AG08395 (cell line): ENCODE results near the gene FEV.

Experiments
- DNase-seq: peaks from one replicate; pipeline ENCODE4 v3.0.0; 2012; ENCODE audit warnings: mixed read lengths, low spot score

The FEV gene

GRCh38 chr2:218993345-218994315, 8.6 kb upstream of the FEV start, which contains the start of gene CRYBA2:
Gene CRYBA2 (minus strand): TSS chr2:218993422. CDS start chr2:218993176, 246 bp downstream.
- no peak for DNase-seq

DNA sequence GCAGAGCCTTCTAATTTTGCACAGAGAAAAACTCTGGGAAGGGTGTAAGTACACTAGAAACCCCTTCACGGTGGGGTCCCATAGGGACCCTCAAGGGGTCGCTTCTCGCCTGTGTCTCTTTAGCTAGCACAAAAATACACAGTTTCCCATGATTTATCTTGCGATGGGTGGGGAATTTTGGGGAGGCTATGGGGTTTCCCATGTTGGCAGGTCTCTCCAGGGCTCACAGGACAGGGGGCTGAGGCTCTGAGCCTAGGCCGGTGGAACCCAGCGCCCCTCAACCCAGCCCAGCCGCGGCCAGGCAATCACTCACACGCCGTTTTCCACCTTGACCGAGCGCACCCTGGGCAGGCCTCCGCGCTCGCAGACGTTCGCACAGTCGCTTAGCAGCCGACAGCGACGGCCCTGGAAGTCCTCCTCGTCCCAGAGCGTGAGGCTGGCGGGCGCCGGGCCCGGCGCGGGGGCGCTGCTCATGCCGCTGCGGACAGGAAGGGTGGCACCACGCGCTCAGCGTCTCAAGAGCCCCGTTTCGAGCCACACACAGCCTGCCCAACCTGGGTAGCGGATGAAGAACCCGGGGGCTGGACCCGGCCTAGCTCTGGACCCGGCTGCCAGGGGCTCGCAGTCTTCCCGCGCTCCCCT, 7.8 kb upstream of the FEV start:
- no peak for DNase-seq

DNA sequence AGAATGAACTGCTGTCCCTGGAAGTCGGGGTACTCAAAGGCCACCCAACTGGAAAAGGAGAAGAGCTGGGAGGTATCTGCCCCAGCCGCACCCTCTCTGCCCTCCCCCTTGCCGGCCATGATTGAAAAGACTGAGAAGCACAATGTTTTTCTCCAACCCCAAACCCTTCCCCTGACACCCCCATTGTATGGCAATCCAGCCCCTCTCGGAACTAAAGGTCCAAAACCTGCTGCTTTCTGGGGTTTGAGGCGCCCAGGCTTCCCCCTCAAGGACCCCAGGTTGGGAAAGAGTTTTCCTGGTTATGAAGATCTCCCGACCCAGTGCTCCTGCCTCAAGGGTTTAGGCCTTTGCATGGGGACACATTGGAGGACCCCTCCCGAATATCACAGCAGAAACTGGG, 7.2 kb upstream of the FEV start:
- no peak for DNase-seq

- peak; percentile 65 for DNase-seq
Observed at GRCh38 chr2:218991674-218992168, 6.7 kb upstream of the FEV start.

GRCh38 chr2:218990612-218991011, 5.6 kb upstream of the FEV start:
- no peak for DNase-seq

GRCh38 chr2:218990052-218990451, 5.1 kb upstream of the FEV start:
- DNase-seq, result no peak

GRCh38 chr2:218988650-218989049, 3.7 kb upstream of the FEV start:
- DNase-seq, result no peak

GRCh38 chr2:218988164-218988563, 3.2 kb upstream of the FEV start:
- no peak for DNase-seq

GRCh38 chr2:218986148-218986761, 1.3 kb upstream of the FEV start:
- DNase-seq, result no peak

GRCh38 chr2:218985325-218986091, 524 bp upstream of the FEV start:
- no peak for DNase-seq

- DNase-seq, result no peak
Observed at GRCh38 chr2:218984239-218985020, 554 bp downstream of the FEV start.

DNA sequence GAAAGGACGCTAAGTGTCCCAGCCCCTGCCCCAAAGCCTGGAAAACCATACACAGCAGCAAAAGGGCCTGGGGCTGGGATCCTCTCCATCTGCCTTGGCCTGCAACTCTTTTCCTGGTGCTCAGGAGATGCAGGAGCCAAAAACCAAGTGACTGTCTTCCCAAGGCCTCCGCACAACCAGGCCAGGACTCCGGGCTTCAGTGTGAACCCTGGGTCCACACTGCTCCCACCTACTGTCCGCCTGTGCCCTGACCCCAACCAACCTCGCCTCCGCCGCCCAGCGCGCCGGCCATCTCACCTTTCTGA, 1.1 kb downstream of the FEV start:
- no peak for DNase-seq

GRCh38 chr2:218983263-218983933, 1.6 kb downstream of the FEV start:
- DNase-seq, result no peak

GRCh38 chr2:218982586-218983262, 2.3 kb downstream of the FEV start:
- no peak for DNase-seq

DNA sequence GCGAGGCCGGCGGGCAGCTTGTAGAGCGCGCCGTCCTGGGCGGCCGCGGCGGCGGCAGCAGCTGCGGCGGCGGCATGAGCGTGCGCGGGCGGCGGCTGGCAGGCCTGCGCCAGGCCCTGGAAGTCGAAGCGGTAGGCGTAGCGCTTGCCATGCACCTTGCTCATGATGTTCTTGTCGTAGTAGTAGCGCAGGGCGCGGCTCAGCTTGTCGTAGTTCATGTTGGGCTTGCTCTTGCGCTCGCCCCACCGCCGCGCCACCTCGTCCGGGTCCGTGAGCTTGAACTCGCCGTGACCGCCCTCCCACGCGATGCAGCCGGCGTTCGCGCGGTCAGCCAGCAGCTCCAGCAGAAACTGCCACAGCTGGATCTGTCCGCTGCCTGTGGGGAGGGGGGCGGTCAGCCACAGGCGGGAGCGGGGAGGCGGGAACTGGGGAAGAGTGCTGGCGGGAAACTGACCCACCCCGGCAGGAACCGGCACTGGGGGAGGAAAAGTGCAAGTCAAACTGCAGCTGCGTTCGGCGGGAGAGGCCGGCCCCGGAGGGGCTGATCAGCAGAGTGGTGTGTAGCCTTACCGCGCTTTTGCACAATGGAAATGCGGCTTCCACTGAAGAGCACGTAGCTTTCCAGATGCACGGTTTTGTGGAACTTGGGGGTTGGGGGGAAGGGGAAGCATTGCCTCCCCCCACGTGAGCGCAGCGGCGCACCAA, 3.0 kb downstream of the FEV start:
- DNase-seq, result no peak

DNA sequence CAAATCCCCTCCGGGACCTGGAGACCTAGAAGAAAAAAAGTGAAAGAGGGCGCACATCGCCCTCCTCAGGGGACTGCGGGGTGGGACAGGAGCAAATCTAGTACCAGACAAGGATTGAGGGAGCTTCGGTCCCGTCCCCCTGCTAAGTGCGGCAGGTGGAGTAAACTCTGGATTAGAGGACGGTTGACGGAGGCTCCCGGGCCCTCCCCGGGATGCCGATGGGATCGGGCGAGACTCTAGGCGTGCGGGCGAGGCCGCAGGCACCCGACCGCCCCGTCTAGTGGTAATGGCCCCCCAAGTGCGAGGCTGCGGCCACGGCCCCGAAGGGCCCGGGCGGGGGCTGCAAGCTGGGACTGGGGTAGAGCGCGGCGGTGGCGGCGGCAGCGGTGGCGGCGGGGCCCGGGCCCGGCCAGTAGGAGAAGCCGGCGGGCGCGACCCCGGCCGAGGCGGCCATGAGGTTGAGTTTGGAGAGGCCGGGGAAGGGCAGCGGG, 3.5 kb downstream of the FEV start:
- no peak for DNase-seq

DNA sequence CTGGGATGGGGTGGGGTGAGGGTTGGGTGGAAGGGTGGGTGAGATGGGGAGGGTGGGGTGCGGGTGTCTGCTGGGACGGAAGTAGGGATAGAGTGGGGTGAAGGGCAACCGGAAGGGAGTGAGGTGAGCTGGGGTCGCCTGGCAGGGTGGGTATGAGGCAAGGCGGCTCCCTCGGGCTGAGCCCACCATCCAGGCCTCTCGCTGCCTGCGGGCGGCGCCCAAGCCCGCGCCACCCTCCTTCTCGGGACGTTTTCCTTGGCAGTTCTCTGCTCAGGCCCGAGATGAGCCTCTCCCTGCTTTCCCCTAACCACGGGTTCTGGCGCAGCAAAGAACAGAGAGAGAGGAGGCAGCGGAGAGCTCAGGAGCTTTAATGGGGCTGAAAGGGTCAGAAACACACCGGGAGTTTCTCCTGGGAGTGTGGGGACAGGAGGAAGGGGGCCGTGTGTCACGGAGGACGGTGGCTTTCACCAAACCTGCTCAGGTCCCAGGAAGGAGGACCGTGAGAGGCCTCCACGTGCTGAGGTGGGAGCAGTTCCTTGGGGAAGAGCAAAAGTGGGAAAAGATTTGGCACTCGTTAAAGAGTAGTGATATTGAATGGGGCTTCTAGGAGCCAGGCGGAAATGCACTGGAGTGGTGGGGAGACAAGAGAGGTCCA, 4.1 kb downstream of the FEV start:
- DNase-seq, result no peak

- DNase-seq, result peak; percentile 84
Observed at GRCh38 chr2:218979846-218980734, 4.9 kb downstream of the FEV start.
